ENCODE results near the gene BICDL1.
"Not testable (repeated sequence)": the region's sequence is repeated elsewhere in the genome, so short reads cannot be mapped to it uniquely, and the experiment has no call there.

The BICDL1 gene

DNA sequence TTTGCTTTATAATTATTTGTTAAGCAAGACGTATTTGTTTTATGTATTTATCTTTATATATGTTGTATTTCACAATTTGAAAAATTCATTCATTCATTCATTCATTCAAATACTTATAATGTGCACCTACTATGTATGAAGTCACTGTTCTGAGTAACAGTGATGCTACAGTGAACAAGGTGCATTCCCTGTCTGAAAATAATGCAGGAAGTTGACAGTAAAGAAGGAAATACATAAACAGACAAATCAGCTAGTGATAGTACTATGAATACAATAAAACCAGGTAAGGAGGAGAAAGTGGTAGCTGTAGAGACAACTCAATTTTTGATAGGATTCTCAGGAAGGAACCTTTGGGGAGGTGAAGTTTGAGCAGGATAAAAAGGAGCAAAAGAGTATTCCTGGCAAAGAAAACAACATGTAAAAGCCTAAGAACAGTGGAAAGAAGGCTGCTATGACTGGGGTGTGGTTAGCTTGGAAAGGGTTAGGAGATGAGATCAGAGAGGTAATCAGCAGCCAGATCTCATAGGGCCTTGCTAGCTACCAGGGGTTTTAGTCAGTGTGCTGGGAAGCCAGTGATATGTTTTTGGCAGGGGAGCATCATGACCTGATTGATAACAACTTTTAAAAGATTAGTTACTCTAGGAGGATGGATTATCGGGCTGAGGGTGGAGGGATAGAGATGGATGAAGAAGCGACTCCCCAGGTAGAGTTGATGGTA lies 17.4 kb downstream of the BICDL1 start:
- no peak for DNase-seq

DNA sequence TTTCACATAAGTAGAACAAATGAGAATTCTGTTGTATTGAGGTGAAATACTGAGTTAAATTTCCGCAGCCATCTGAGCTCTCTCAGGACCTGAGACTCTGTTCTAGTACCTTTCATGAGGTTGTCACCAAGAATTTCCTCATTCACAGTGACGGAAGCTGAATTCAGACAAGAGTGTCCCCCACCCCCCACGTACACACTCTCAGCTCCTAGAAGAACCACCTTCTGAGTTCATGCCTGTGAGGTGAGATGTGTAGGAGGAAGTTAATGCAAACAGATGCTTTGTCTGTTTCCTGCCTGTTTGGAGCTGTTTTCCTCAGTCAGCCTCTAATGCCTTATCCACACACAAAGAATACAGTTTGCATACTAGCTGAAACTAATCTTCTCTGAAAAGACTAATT lies 18.2 kb downstream of the BICDL1 start:
- no peak for DNase-seq

DNA sequence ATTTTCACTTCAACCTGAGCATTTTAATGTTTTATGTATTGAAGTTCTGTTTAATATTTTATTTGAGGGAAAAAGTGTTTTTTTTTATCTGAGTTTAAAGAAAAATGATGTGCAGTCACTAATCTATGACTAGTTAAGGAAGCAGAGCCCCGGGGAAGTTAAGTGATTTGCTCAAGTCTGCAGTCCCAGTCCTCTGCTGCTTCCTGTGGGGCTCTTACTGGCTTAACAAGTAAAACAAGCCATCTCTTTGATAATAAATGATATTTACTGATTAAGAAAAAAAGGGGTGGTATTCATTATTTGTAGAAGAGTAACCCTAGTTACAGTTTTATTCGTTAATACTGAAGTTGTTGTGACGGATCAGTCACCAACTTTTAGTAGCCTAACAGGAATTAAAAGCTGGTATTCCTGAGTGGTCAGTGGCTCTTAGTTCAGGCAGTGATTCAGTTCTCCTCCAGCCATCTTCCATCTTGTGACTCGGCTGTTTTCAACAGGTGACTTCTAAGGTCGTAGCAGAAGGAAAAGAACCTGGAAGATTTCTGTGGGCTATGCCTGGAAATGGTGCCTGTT lies 21.7 kb downstream of the BICDL1 start:
- DNase-seq = no peak

DNA sequence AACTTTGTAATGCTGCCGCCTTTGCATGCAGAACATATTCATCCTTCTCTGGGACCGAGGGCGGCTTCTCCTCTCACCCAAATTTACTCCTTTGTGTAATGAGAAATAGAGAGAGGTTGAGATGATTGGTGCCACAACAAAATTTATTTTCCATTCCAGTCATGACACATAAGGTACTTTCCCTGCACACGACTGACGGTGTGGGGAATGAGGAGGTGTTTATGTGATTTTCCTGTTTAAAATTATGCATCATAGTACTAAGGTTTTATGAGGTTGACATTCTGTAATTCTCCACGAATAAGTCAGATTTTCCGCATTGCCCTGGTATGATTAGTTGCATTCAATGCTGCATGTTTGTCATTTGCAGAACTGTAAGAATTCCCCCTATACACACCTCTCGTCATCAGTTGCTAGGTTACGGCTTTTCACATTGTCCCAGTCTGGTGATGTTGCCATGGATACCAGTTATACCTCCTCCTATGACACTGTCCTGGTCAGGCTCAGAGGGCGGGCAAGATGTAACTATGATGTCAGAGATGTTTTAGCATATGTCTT lies 23.1 kb downstream of the BICDL1 start:
- no peak for DNase-seq

DNA sequence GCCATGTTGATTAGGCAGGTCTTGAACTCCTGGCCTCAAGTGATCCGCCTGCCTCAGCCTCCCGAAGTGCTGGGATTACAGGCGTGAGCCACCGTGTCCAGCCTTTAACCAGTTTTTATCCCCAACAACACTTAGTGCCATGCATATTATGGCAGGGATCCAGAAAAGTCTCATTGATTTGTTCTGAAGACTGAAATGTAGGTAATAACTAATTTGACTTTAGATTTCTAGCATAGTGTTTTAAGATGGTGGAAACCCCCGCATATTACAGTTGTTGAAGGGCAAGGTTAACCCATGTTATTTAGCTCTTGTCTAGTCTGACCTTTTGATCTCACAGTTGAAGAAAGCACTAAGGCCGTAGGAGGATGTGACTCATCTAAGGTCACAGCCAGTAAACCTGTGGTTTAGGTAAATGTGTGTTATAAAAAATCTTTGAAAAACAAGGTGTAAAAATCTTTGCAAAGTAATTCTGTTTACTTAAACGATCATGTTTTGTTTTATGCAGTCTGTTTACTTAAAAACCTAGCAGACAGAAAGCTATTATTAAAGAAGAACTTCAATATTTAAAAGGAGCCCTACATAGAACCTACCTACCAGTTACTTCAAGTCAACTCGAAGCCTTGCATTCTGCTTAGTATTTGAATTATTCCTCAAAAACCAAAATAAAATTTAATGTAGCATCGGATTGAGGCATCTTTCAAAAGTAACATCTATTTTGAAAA lies 24.8 kb downstream of the BICDL1 start:
- DNase-seq = no peak

DNA sequence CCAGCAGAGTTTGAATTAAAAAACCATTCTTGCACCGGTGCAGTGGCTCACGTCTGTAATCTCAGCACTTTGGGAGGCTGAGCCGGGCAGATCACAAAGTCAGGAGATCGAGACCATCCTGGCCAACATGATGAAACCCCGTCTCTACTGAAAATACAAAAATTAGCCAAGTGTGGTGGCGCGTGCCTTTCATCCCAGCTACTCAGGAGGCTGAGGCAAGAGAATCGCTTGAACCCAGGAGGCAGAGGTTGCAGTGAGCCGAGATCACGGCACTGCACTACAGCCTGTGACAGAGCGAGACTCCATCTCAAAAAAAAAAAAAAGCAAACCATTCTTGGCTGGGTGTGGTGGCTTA lies 25.3 kb downstream of the BICDL1 start:
- not testable (repeated sequence) for DNase-seq

DNA sequence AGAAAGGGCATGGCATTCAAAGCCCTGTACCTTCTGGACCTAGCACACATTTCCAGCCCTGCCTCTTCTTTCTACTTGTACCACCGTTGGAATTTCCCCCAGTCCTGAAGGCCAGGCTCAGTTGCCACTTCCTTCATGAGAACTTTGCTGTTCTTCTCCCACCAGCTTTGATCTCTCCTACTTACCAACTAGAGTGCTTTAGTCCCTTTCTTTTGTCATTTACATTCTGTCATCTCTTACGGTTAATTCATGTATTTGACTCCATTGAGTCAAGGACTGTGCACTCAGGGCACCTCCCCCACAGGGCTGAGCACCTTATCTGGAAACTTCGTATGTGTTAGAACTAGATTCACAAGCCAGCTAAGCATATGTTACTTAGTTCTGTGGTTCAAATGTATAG lies 26.3 kb downstream of the BICDL1 start:
- no peak for DNase-seq

DNA sequence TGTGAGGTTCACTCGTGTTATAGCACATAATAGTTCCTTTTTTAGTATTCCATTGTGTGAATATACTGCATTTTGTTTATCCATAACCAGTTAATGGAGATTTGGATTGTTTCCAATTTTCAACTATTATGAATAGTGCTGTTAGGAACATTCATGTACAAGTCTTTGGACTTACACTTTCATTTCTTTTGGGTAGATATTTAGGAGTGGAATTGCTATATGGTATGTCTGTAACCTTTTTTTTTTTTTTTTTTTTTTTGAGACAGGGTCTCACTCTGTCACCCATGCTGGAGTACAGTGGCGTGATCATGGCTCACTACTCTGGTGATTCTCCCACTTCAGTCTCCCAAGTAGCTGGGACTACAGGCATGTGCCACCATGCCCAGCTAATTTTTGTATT lies 27.2 kb downstream of the BICDL1 start:
- DNase-seq = not testable (repeated sequence)

DNA sequence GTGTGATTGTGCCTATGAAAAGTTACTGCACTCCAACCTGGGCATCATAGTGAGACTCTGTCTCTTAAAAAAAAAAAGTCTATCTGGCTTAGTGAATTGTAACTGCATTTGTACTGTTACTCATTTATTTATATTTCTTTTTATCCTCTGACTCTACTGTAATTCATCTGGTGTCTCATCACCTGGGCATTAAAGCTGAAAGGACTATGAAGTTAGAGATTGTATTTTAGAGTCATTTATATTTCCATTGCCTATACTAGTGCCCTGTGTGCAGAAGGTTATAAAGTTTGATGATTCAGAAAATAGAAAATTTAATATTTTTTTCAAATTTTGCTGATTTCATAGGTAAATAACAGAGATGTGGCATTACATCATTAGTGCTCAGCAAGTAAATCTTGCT lies 30.2 kb downstream of the BICDL1 start:
- DNase-seq = no peak

DNA sequence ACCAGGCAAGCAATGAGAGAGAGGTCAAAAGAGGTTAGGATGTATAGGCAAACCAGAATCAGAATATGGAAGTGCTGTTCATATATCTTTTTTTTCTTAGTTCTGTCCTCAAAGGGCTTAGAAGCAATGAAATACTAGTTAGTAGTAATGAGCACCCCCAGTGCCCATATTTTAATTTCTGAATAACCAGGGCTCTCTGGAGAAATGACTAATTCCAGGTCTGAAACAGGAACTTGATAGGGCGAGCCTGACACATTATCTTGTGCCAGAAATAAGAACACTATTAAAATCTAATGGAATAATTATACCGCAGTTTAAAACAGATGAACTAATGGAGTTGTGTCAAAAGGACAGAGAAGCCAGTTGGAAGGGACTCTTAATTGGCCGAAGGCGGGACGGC lies 30.9 kb downstream of the BICDL1 start:
- no peak for DNase-seq

DNA sequence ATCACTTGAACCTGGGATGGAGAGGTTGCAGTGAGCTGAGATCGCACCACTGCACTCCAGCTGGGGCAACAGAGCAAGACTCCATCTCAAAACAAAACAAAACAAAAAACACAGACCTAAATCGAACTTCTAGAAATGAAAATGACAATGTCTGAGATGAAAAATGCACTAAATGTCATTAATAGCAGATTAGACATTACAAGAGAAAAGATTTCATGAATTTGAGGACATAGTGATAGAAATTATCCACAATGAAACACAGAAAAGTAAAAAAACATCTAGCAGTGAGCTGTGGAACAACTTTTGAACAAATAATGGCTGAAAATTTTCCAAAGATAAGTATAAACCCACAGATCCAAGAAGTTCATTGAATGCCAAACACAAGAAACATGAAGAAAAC lies 35.2 kb downstream of the BICDL1 start:
- DNase-seq = no peak

DNA sequence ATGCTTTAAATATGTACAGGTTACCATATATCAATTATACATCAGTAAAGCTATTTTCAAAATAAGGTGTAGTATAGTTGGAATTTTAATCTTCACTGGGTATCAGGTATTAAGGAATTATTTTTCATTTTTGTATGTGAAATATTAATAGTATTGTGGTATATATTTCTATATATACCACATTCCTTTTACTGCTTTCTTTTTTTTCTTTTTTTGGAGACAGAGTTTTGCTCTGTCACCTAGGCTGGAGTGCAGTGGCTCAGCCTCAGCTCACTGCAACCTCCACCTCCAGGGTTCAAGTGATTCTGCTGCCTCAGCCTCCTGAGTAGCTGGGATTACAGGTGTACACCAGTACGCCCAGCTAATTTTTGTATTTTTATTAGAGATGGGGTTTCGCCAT lies 36.6 kb downstream of the BICDL1 start:
- no peak for DNase-seq

DNA sequence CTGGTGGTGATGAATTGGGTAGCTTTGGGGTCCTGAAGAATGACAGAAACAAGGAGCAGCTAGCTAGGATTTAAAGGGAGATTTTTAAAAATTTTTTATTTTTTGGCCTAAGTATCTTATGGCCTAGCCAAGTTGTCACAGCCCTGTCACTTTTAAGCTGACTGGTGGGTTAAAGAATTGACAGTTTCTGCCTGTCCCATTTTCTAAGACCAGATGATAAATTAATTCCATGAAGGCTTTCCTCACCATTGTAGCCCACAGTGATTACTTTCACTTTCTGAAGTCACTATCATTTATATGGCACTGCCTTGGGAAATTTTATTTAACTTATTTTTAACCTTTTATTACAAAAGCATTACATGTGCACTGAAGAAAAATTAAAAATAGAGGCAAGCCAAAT lies 43.2 kb downstream of the BICDL1 start:
- no peak for DNase-seq

DNA sequence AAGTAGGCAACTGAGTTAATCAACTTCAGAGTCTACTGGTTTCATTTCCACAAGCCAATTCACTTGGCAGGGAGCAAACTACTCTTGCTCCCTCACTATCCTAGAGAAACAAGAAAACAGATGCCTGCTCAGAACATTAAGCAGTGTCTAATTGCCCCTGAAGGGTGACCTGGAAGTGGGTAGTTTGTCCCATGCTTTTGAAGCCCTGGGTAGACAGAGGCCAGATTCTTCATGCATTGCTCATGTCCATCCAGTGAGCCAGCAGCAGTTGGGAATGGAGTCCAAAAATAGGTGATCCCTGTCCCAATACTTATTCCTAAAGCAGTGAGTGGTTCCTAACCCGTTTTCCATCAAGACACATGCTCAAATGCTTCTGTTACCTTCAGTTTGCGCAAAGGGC lies 48.8 kb downstream of the BICDL1 start:
- DNase-seq = no peak

DNA sequence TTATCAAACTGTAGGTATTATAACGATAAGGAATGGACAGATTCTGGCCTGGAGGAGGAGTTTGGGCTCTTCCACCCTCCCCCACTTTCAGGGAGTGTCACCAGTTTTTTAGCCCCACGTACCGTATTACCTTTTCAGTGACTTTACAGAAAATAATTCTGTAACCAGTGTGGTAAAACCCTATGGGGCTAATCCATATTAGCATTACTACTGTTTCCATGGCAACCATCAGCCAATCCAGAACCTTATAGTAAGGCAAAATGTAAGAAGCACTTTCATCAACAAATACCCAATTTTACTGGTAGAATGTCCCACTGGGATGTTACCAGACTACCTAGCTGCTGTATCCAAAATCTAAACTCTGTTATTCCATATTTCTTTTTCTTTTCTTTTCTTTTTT lies 50.7 kb downstream of the BICDL1 start:
- DNase-seq = no peak

DNA sequence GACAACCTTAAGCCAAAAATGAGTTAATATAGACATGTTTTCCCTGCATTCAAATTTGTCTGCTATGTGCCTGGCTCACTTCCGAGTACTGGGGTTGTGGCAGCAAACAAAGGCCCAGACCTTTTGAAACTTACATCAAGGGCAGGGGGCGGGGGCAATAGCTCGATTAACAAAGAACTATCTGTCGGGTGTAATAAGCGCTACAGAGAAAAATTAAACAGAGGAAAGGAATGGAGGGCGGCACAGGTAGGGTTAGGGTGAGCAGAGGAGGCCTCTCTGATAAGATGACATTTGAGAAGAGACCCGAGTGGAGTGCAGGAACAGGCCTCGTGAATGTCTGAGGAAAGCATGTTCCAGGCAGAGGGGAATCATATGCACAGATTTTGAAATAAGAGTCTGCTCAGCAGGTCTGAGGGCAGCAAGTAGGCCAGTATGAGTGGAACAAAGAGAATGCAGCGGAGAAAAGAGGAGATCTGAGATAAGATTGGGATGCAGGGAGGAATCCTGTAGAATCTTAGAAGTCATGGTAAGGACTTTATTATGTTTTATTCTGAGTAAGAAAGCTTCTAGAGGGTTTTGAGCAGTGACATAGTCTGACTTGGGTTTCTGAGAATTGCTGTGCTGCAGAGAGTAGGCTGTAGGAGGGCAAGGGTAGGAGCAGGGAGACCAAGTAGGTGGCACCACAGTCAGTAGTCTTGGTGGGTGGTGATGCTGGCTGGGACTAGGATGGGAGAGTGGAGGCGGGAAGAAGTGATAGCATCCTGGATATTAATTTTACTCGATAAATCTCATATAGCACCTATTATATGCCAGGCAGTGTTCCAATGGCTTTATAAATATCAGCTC lies 52.6 kb downstream of the BICDL1 start:
- no peak for DNase-seq

DNA sequence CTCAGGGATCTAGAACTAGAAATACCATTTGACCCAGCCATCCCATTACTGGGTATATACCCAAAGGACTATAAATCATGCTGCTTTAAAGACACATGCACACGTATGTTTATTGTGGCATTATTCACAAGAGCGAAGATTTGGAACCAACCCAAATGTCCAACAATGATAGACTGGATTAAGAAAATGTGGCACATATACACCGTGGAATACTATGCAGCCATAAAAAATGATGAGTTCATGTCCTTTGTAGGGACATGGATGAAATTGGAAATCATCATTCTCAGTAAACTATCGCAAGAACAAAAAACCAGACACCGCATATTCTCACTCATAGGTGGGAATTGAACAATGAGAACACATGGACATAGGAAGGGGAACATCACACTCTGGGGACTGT lies 56.3 kb downstream of the BICDL1 start:
- DNase-seq = not testable (repeated sequence)

DNA sequence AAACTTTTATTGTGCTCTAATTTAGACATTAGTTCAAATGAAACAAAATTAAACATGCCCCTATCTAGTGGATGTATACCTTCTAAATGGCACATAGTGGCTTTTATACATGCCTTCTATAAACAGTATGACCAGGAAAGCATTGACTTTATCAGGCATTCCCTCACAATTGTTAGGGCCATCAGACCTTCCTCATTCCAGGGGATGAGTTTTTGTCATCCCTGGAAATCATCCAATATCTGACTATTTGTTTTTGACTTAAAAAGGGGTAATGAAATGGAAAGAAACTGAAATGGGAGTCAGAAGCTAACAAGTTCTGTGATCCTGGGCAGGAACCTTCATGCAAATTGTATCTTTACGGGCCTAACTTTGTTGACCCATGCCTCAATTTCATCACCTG lies 58.0 kb downstream of the BICDL1 start:
- no peak for DNase-seq

DNA sequence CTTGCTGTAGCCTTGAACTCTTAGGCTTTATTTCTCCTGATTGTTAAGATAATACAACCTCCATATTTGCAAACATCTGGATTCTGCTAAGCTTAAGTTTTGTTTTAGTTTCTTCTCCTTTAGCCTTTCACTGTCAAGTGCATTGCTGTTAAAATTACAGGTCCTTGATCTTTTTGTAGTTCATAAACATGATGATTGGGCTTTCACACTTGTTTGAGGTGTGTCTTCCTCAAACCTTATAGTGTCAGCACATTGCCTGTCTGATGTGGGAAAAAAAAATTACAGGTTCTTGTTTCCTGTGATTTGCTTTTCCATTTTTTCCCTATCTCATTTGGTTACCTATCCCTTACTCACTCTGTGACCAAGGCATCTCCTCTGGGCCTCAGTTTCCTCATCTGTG lies 59.2 kb downstream of the BICDL1 start:
- DNase-seq = no peak

DNA sequence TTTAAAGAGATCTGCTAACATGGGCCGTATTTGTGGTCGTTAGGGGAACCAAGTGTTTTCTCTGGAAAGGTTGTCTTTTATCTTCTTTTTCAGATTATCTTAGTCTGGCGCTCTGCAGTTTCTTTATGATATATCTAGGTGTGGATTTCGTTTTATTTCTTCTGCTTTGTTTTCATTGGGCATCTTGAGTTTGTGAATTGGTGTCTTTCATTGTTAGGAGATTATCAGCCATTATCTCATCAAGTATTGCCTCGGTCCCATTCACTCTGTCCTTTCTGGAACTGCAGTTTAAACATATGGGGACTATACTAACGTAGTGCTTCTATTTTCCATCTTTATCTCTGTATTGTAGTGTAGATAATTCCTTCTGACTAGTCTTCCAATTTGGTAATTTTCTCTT lies 60.4 kb downstream of the BICDL1 start:
- DNase-seq = no peak

DNA sequence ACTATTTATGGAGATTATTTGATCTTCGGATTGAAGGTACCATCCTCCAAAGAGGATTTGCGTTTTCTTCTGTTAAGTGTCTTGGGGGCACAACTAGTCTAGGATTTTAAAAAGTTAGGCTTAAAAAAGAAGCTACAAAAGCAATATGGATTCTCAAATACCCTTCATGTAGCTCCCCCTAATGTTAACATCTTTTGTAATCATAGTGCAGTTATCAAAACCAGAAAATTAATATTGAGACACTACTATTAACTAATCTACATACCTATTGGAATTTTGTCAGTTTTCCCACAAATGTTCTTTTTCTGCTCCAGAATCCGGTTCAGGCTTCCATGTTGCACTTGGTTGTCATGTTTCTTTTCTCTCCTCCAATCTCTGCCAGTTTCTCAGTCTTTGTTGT lies 62.5 kb downstream of the BICDL1 start:
- no peak for DNase-seq

DNA sequence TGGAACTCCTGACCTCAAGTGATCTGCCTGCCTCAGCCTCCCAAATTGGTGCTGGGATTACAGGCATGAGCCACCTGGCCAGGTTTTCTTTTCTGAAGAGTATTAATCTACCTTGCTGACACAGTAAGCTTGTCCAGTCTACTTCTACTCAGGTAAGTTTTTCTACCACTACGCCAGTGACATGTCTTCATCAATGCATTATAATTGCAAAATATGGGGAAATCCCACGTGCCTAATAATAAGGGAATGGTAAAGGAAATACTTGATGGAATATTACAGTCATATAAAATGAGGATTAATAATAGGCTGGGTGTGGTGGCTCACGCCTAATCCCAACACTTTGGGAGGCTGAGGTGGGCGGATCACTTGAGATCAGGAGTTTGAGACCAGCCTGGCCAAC lies 65.3 kb downstream of the BICDL1 start:
- DNase-seq = no peak

DNA sequence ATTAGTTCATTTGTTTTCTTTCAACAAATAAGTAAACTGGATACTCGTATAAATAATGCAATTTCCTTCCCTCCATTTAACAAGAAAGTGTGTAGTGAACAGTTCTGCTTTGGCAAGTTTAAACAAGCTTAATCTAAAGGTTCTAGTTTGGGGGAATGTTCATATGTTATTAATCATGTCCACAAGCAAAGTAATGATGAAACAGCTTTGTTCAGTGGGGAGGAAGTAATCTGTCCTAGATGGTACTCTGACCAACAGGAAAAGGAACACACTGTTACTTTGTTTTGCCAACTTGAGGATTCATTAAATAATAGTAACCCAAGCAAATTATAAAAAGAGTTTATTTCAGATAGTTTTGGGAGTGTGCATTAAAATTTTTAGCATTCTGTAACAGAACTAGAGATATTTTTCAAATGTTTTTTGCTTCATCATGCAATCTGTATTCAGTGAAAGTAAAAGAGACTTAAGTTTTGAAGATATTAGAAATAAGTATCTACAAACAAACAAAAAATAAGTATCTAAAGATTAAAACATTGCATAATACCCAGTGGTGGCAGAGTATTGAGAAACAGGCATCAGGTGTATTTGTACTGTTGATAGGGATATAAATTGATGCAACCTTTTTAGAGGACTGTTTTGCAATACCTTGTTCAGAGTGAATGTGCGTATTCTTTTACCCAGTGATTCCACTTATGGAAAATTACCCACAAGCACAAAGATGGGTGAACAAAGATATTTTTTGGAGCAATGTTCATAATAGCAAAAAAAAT lies 66.4 kb downstream of the BICDL1 start:
- DNase-seq = no peak

Measured in NCI-H2081 treated with DMSO at 0.1 percent for 48 hours (cell line).